Measurements from ENCODE around the gene SPANXN3. TPM values are rescaled to one million over a fixed set of nuclear protein-coding genes. Genes with fewer than 3 reads are reported as not detected.

Gene SPANXN3
- total RNA-seq, 1 experiment from 2014 or later, result not detected

GRCh38 chrX:143466130-143466529, 51.1 kb downstream of the SPANXN3 start (continued):
- TF ChIP-seq STAT6 (CRISPR knock-in tag; conservative IDR thresholded peaks at IDR 0.05; ENCODE audit: low read depth), result no peak
- no peak for TF ChIP-seq ARID4B (CRISPR knock-in tag; IDR thresholded peaks at IDR 0.05; ENCODE audit: borderline replicate concordance)

GRCh38 chrX:143462696-143463095, 54.6 kb downstream of the SPANXN3 start:
- DNase-seq (ENCODE audit: low spot score) (no peak), ATAC-seq (no peak)
- Mint-ChIP-seq H3K4me1 (no peaks in the 10 kb centered on the region), H3K27me3 (ENCODE audit: low read depth) (peaks cover 5% of the 10 kb centered on the region), H3K9me3 (peaks cover 40% of the 10 kb centered on the region), H3K36me3 (peaks cover 28% of the 10 kb centered on the region), H3K27ac (no peak overlapping the region), H3K4me3 (no peak overlapping the region)
- POLR2A ChIA-PET, result no interaction called here
- CTCF ChIA-PET, result no interaction called here
- TF ChIP-seq ESRRA (CRISPR knock-in tag; IDR thresholded peaks at IDR 0.05; ENCODE audit: borderline replicate concordance) (no peak), SMAD4 (CRISPR knock-in tag; IDR thresholded peaks at IDR 0.05) (no peak), ATF3 (CRISPR knock-in tag; conservative IDR thresholded peaks at IDR 0.05) (no peak), AR (CRISPR knock-in tag; IDR thresholded peaks at IDR 0.05) (no peak), CDX4 (CRISPR knock-in tag; IDR thresholded peaks at IDR 0.05; ENCODE audit: borderline replicate concordance) (no peak), PRDM15 (CRISPR knock-in tag; IDR thresholded peaks at IDR 0.05) (no peak), FOXK1 (CRISPR knock-in tag; IDR thresholded peaks at IDR 0.05) (no peak), ETV6 (CRISPR knock-in tag; IDR thresholded peaks at IDR 0.05) (no peak), NFE2L1 (CRISPR knock-in tag; IDR thresholded peaks at IDR 0.05) (no peak), CBFB (CRISPR knock-in tag; IDR thresholded peaks at IDR 0.05; ENCODE audit: low read depth) (no peak), ZNF512 (CRISPR knock-in tag; IDR thresholded peaks at IDR 0.05; ENCODE audit: borderline replicate concordance) (no peak), ZBTB21 (CRISPR knock-in tag; IDR thresholded peaks at IDR 0.05; ENCODE audit: borderline replicate concordance) (no peak), CREM (CRISPR knock-in tag; IDR thresholded peaks at IDR 0.05) (no peak), GRHL2 (CRISPR knock-in tag; IDR thresholded peaks at IDR 0.05; ENCODE audit: insufficient replicate concordance, severe bottlenecking) (no peak), HMGA2 (CRISPR knock-in tag; IDR thresholded peaks at IDR 0.05) (no peak), ZMAT4 (CRISPR knock-in tag; IDR thresholded peaks at IDR 0.05) (no peak), CREB1 (CRISPR knock-in tag; IDR thresholded peaks at IDR 0.05) (no peak), FOXP1 (CRISPR knock-in tag; IDR thresholded peaks at IDR 0.05; ENCODE audit: borderline replicate concordance) (no peak)

Measured in WTC11 (cell line).